HuH-7 (cell line): ENCODE data around the gene CRAMP1.
A peak's percentile ranks its signal among the peaks of the same experiment; 100 is the strongest.

Experiments used
- DNase-seq: peaks from one replicate; pipeline ENCODE4 v3.0.0; 2011; ENCODE audit warnings: low spot score

Gene CRAMP1

DNA sequence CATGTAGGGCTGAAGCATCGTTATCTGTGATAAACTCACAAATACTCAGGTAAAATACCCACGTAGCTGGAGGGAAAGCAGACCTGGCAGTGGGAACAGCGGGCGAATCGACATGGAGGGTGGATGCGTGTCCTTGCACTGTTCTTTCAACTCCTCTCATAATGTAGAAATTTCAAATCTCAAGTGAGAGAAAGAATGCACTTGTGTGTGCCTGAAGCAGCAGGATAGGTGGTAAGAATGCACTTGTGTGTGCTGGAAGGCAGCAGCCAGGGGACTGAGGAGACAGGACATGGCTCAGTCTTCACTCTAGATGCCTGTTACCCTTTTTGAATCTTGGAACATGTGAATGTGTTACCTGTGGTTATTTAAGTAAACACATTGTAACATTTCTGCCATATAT, 10.7 kb upstream of the CRAMP1 start:
- no peak for DNase-seq

DNA sequence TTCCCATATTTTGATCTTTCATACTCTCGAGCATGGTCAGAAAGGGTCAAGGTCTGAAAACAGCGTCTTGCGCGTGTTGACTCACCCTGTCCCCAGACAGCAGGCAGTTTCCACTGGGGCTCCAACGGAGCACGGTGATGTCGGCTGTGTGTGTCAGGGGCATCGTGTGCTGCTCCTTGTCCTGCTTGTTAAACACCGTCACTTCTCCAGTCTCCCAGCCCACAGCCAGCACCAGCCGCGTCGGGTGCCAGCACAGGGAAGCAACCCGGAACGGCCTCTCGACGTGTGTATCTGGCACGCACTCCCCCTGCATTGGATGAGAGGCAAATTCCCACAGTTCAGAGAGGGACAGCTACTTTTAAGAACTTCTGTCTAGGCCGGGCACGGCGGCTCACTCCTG, 9.9 kb upstream of the CRAMP1 start:
- no peak for DNase-seq

DNA sequence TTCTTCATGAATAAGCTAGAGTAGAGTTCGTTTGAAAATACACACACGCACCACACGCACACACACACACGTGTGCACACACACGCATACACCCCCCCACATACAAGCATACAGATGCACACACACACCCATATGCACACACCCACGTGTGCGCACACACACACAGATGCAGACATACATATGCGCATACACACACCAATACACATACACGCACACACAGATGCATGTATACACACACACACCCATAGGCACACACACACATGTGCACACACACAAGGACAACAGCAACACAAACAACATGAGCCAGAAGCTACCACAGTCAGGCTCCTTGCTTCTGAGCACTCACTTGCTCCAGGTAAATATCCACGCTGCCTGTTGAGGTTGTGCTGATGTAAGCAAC, 5.4 kb upstream of the CRAMP1 start:
- DNase-seq: no peak

DNA sequence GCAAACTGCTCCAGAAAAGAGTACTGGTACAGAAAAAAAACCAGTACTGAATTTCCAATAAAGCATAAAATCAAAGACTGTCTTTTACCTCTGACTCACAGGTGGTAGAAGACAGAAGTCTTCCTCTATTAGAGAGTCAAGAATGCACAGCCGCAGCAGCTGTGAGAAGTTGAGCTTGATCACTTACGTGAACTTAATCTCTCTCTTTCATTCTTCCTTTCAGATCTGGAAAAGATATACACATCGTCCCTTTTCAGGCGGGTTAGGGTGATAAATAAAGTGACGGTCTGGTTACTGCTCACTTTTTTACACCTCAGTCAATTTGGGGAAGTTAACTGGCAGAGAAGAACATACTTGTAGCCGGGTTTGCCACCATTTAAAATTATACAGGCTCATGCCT, 4.2 kb upstream of the CRAMP1 start:
- DNase-seq: no peak

DNA sequence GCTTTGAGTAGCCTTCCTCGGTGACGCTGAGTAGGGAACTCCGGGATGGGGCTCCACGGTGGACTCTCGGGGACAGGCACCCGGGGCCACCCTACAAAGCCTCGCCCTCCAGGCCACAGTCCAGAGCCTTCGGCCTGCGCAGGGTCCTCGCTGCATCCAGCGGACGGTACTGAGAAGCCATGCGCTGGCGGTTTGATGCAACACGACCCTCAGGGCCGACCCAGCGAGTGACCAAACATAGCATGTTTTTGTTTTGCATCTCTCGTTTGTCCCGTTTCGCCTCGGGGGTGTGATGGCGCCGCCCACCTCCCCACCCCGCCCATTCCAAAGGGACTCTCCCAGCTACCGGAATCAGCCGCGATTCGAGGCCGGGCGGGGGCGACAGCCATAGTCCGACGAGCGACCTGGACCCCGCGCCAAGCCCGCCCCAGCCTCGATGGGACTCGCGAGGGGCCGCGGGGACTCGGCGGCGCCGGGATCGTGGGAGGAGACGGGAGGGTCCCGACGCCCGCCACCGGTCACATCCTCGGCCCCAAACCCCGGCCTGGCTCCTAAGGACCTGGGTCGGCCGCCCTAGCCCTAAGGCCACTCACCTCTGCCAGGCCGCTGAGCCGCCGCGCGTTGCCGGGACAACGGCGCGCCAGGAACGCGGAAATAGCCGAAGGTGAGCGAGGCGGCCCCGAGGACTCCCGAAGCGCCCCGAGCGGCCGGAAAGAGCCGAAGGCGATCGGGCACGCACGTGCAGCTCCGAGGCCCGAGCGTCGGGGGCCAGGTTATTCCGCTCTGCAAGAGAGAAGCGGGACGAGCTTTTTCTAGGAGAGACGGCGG, 1.9 kb upstream of the CRAMP1 start:
- peak; percentile 65 for DNase-seq

DNA sequence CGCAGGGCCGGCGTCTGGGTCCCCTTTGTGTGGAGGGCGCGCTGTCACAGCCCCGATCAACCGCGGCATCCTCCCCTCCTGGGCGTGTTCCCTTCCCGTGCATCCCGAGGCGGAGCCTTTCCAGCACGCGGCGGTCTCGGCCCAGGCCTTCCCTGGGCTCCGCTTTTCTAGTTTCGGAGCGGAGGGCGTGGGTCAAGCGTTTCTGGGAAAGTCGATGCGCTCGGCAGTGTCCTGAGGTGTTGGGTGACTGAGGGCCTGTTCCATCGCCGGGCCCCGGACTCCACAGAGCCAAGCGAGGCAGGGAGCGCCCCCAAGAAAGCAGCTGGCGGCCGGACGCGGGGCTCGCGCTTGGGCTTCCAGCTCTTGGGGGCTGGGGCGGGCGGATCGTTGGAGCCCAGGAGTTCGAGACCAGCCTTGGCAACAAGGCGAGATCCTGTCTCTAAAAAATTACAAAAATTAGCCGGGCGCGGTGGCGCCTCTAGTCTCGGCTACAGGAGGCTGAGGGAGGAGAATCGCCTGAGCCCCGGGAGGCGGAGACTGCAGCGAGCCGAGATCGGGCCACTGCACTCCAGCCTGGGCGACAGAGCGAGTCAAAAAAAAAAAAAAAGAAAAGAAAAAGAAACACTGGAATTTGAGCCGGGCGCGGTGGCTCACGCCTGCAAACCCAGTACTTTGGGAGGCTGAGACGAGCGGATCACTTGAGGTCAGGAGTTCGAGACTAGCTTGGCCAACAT, 1.1 kb upstream of the CRAMP1 start:
- no peak for DNase-seq

DNA sequence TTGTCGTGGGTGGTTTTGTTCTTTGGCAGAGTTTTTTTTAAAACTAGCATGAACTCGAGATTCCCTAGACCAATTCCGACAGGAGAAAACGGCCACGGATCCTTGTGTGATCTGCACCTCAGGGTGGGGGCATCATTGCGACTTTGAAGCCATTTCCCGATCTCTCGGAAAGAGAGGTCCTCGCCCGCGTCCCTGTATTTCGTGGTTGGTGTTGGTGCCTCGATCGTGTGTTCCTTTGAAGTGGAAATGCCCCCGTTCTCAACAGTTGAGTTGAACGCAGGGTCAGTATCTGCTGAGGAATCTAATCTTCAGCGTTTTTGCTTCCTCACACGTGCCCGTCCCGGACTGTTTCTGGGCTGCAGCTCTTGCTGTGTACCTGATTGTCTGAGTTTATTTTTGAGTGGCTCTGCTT, 1.1 kb downstream of the CRAMP1 start:
- peak; percentile 8 for DNase-seq

DNA sequence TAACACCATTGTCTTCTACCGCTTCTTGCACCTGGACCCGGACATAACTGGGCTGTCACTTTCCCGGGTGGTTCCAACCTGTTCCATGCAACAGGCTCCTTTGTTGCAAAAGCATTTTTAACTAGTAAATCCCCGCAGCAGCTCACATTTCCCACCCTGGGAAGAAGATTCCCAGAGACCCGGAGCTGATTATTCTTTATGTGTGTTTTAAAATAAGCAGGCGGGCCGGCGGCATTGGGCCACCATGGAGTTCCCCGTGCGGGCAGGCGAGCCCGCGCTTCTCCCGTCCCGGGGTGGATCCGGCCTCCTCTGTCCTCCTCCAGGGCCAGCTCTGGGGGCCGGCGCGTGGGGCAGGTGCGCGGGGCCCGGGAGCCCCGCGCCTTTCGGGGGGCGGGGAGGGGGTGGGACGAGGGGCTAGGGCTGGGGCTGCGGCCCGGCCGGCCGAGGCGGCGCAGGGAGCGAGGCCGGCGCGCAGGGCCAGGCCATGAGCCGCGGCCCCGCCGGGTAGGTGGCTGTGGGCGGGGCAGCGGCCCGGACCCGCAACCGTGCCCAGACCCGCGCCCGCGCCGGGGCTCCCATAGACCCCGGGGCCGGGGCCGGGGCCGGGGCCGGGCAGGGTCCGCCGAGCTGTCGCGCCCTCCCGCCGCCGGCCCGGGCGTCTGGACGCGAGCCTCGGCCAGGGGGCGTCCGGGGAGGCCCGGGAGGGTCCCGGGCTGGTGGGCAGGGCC, 1.7 kb downstream of the CRAMP1 start:
- DNase-seq: peak; percentile 12

DNA sequence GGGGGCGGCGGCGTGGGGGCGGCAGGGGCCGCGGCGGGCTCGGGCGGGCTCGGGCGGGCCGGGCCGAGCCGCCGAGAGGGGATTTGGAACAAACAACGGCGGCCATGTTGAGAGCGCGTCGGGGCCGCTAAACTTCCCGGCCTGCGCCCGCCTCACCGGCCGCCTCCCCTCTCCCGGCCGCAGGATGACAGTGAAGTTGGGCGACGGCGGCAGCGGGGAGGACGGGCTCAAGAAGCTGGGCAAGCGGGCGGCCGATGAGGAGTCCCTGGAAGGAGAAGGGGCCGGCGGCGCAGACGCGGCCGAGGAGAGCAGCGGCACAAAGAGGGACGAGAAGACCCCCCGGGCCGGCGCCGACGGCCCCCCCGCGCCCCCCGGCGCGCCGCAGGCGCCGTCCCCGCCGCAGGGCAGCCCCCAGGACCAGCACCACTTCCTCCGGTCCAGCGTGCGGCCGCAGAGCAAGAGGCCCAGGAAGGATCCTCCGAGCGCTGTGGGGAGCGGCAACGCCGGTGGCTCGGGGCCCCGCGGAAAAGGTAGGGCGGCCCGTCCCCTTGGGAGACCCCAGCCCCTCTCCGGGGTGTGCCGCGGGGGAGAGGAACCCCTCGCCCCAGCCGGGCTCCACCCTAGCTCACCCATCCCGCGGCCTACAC, 2.4 kb downstream of the CRAMP1 start:
- peak; percentile 14 for DNase-seq

DNA sequence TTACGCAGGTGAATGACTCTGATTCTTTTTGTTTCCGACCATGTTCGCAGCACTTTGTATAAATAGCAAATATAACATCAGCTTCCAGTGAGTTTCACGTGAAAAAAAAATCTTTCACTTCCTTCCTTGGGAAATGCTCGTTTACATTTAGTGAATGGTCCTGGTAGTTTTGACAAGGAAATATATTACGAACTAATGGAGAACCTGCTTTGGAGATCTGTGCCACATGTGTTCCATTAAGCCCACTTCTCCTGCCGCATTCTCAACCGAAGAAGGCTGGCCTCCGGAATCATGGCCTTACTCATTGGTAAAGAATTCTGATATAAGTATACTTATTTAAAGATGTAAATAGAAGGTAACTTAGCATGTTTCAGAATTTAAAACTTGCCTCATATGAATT, 3.6 kb downstream of the CRAMP1 start:
- no peak for DNase-seq

DNA sequence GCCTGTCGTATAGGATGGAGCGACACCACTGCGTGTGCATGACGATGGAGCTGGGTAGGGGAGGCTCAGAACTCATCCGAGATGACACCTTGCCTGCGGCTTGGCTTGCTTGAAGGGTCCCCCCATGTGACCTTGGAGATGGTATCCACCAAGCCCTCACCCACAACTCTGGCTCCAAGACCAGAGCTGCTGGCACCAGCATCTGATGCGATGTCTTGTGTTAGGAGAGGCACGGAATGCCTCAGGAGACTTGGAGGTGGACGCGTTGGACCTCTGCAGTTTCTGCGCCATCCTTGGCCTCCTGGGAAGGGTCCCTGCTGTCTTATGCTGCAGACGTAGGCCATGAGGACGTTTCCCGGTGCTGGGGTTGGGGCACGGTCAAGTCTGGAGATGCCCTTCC, 7.8 kb downstream of the CRAMP1 start:
- DNase-seq: no peak

DNA sequence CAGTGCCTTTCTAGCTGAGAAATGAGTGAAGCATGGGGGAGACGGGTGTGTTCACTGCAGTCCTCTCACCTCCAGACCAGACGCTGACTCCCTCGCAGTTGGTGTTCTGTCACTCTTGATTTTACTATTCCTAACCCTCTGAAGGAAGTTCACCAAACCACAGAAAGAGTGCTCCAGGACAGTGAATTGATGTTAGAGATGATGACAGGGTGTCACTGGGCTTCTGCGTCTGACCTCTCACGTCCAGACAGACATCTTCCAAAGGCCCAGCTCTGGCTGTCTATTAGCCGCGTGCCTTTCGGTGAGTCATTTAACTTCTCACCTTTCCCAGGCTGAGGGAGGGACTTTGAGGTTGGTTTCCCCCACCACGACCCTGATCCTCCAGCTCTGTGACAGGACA, 8.2 kb downstream of the CRAMP1 start:
- DNase-seq: no peak

DNA sequence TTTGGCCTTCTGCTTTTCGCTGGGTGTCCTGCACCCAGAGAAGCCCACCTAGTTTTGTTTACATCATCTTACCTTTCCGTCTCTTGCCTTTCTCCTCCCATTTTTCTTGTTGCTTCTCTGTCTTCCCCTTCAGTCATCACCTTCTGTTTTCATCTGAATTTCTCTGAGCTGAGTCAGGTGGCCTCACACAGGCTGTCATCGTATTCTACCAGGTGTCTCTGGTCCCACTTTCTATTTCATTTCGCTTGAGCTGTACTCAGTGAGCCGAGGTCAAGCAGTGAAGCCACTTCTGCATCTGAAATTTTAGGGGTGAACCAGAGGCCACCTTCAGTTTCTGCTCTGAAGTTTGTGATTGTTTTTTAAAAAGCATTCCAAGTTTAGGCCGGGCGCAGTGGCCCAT, 9.7 kb downstream of the CRAMP1 start:
- no peak for DNase-seq

DNA sequence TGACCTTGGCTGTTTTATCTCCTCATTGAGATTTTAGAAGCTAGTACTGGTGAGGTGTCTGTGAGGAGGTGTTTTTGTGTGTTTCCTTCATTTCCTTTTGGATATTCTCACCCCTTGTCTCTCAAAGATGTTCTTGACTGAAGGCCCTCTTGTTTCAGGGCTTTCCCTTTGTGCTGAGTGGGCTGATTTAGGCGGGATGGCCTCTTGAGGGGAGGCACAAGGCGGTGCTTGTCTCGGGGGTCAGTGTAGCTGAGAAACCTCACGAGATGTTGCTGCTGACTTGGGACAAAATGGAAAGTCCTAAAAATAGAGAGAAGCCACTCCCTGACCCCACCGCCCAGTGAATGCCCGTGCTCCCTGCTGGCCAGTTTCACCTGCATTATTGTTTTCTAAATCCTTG, 14.2 kb downstream of the CRAMP1 start:
- DNase-seq: no peak

DNA sequence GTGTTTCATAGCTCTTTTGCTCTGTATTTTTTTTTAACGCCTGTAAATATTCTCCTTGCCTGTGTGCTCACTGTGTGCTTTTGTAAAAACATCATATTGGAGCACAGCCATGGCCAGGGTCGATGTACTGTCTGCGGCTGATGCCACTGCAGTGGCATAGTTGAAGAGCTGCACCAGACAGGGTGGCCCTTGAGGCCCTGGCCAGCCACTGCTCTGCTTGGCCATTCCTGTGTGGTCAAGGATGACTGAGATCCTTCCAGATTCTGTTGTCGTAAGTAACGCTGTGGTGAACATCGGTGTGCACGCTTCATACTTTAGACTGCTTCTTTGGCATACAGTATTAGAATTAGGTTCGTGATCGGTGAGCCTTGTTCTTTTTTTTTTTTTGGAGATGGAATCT, 14.6 kb downstream of the CRAMP1 start:
- DNase-seq: no peak

DNA sequence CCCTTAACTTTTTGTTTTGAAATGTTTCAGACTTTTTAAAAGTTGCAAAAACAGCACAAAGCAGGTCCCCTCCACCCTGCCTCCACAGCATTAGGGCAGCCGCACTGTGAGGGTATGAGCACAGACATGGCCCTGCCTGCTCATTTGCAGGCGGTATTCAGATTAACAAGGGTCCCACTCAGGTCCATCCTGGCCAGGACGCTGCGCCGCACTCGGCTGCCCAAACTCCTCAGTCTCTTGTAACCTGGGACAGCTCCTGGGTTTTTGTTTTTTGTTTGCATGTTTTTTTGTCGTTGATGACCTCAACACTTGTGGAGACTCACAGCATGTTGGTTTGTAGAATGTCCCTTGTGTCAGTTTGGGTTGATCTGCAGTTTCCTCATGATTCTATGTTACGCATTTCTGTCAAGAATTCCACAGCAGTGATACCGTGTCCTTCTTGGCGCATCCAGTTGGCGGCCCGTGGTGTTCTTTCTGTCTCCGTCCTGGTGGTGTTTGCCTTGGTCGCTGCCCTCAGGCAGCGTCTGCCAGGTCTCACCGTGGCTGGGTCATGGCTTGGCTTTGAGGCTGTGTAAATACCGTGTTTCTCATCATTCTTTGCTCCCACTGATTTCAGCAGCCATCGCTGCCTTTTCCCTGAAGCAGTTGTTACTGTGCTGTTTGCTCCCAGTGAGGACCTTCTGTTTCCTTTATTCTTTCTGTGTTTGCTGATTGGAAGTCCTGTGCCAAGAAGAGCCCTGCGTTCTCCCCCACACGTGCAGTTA, 18.5 kb downstream of the CRAMP1 start:
- no peak for DNase-seq

DNA sequence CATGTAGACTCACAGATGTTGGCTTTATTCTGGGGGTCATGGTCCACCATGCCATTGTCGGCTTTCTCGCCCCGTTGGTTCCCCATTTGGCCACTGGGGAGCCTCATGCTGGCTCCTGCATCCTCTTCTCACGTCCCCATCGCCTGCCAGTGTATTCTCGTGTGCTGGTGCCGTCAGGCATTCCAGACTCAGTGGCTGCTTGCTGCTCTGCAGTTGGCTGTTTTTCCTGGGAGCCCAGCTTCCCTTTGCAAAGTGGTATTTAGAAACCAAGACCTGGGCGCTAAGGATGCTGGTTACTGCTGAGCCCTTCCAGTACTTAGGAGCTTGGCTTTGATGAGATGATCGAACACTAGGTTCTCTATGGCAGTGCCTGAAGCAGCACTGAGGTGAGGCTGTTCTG, 19.1 kb downstream of the CRAMP1 start:
- no peak for DNase-seq

DNA sequence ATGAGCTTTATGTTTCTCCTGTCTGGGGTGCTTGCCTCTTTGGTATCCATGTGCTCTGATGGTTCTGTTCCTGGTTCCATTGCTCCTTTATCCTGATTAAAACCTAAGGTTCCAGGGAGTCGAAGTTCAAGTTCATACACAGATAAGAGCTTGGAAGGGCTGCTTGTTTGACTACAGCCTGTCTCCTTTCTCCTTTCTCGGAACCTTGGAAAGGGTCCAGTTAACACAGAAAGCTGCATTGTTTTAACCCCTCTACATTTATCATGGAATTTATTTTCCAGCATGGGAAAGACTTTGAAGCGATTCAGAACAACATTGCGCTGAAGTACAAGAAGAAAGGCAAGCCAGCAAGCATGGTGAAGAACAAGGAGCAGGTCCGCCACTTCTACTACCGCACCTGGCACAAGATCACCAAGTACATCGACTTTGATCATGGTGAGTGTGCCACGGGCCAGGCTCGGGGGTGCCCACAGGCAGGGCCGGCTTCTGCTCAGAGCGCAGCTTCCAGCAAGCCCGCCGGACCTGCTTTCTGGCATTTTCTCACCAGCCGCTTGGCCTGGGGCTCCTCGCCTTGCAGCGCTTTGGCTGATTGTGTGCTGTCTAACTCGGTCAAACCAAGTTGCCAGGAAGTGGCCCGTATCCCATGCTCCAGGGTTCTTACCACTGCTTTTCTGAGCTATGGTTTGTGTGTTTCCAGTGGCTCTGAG, 19.9 kb downstream of the CRAMP1 start:
- DNase-seq: no peak

DNA sequence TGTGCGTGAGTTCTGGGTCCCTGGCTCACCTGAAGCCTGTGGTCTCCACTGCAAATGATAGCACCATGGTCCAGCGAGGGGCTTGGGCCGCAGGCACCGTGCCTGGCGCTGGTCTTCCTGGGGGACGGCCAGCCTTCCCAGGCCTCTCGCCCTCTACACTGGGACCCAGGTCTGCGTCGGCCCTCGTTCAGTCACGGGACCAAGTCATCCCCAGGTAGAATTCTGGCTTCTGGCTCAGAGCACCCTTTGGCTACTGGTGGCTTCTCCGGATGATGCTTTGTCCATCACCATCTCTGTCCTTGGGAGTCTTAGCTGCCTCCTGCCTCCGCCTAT, 20.4 kb downstream of the CRAMP1 start:
- no peak for DNase-seq

DNA sequence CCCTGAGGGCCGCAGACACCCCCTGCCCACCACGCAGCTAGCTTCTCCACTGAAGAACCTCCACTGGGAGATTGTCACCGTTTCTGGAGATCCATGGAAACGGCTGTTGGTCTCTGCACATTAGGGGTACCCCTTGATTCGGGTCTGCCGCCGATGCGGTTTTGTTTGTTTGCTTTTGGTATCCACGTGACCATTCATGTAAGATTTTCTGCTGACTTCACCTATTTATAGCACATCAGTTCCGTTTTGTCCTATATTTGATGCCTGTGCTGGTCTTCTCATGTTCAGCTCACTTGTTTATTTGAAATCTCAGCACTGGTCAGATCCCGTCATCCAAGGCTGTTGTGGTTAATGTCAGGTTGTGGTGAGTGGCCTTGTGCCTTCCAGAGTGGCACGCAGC, 21.1 kb downstream of the CRAMP1 start:
- no peak for DNase-seq

DNA sequence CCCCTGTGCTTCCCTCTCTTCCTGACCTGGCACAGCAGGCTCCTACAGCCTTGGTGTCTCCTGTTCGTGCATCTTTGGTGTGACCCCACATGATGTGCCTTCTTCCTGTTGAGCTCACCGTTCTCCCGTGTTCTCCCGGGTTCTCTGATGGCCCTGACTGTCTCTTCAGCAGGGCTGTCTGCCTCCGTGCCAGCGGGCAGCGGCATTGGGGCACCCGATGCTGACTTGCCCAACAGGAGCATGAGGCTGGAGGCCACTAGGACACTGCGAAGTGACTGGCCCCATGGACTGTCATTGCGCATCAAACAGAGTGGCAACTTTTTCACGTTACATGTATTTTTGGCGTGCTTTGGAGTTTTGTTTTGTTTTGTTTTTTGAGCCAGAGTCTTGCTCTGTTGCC, 22.4 kb downstream of the CRAMP1 start:
- DNase-seq: no peak
